GM19240 (cell line): ENCODE data around the gene PVRIG.
"Not testable (repeated sequence)": the region's sequence is repeated elsewhere in the genome, so short reads cannot be mapped to it uniquely, and the experiment has no call there.

Experiments
- DNase-seq: peaks from one replicate; pipeline ENCODE4 v3.0.0; 2011; ENCODE audit warnings: low spot score; ENCODE audit not compliant: insufficient read length

PVRIG gene

GRCh38 chr7:100192969-100193368, 26.8 kb upstream of the PVRIG start:
- no peak for DNase-seq

GRCh38 chr7:100195222-100195621, 24.5 kb upstream of the PVRIG start:
- no peak for DNase-seq

GRCh38 chr7:100195901-100196322, 23.8 kb upstream of the PVRIG start:
- DNase-seq, result not testable (repeated sequence)

- DNase-seq, result no peak
Observed at GRCh38 chr7:100198266-100198665, 21.5 kb upstream of the PVRIG start.

- DNase-seq, result no peak
Observed at GRCh38 chr7:100200693-100201092, 19.1 kb upstream of the PVRIG start.

- DNase-seq, result no peak
Observed at GRCh38 chr7:100204454-100204853, 15.3 kb upstream of the PVRIG start.

GRCh38 chr7:100208911-100209408, 10.8 kb upstream of the PVRIG start:
- DNase-seq, result peak; percentile 47

- no peak for DNase-seq
Observed at GRCh38 chr7:100209493-100209892, 10.3 kb upstream of the PVRIG start.

GRCh38 chr7:100210805-100211204, 8.9 kb upstream of the PVRIG start:
- no peak for DNase-seq

GRCh38 chr7:100211342-100211780, 8.4 kb upstream of the PVRIG start:
- peak; percentile 38 for DNase-seq

- no peak for DNase-seq
Observed at GRCh38 chr7:100212631-100213286, 7.0 kb upstream of the PVRIG start.

GRCh38 chr7:100213672-100214071, 6.1 kb upstream of the PVRIG start:
- DNase-seq, result no peak

- not testable (repeated sequence) for DNase-seq
Observed at GRCh38 chr7:100214356-100214755, 5.4 kb upstream of the PVRIG start.

- DNase-seq, result no peak
Observed at GRCh38 chr7:100215895-100216294, 3.9 kb upstream of the PVRIG start.

- not testable (repeated sequence) for DNase-seq
Observed at GRCh38 chr7:100217934-100218333, 1.8 kb upstream of the PVRIG start.

GRCh38 chr7:100219271-100219737, 445 bp upstream of the PVRIG start:
- DNase-seq, result no peak

- no peak for DNase-seq
Observed at GRCh38 chr7:100220586-100221230, 959 bp downstream of the PVRIG start.

GRCh38 chr7:100221231-100221718, 1.5 kb downstream of the PVRIG start:
- DNase-seq, result no peak

- DNase-seq, result no peak
Observed at GRCh38 chr7:100221767-100222444, 2.2 kb downstream of the PVRIG start.

- no peak for DNase-seq
Observed at GRCh38 chr7:100222445-100223132, 2.8 kb downstream of the PVRIG start.

GRCh38 chr7:100223376-100223927, 3.7 kb downstream of the PVRIG start:
- DNase-seq, result not testable (repeated sequence)
